Neural progenitor cell (in vitro differentiated cells): ENCODE results near the gene PGLYRP4. TPM values are rescaled to one million over a fixed set of nuclear protein-coding genes. Genes with fewer than 3 reads are reported as not detected.
"Not testable (repeated sequence)": the region's sequence is repeated elsewhere in the genome, so short reads cannot be mapped to it uniquely, and the experiment has no call there.

Source experiments
- DNase-seq: peaks from one replicate; pipeline ENCODE4 v3.0.0-alpha.2; 2016; ENCODE audit warnings: low spot score
- H2AFZ ChIP-seq: fragments of 200-600 bp; sonication (generic); replicated peaks from 2 replicates; pipeline ENCODE4 v1.6.1; 2016; ENCODE audit warnings: antibody characterized with exemption
- H3F3A ChIP-seq: fragments of 200-600 bp; sonication (generic); 2 replicates; pipeline ENCODE4 v1.6.1; 2016; ENCODE audit warnings: antibody characterized with exemption, low read depth
- H3K27ac ChIP-seq: fragments of 200-600 bp; sonication (generic); 2 replicates; pipeline ENCODE4 v1.5.1; 2016; ENCODE audit warnings: mild to moderate bottlenecking
- H3K27me3 ChIP-seq: fragments of 200-600 bp; sonication (generic); 2 replicates; pipeline ENCODE4 v1.6.1; 2016; ENCODE audit warnings: mild to moderate bottlenecking, moderate library complexity
- H3K36me3 ChIP-seq: fragments of 200-600 bp; sonication (generic); 2 replicates; pipeline ENCODE4 v1.5.1; 2016
- H3K4me1 ChIP-seq: fragments of 200-600 bp; sonication (generic); 2 replicates; pipeline ENCODE4 v1.6.1; 2016; ENCODE audit warnings: mixed run types
- H3K4me2 ChIP-seq: fragments of 200-600 bp; sonication (generic); 2 replicates; pipeline ENCODE4 v1.6.1; 2016
- H3K4me3 ChIP-seq: fragments of 200-600 bp; sonication (generic); 2 replicates; pipeline ENCODE4 v1.5.1; 2016
- H3K79me2 ChIP-seq: fragments of 200-600 bp; sonication (generic); 2 replicates; pipeline ENCODE4 v1.6.1; 2016; ENCODE audit warnings: low read depth
- H3K9ac ChIP-seq: fragments of 200-600 bp; sonication (generic); 2 replicates; pipeline ENCODE4 v1.6.1; 2016
- H3K9me3 ChIP-seq: fragments of 200-600 bp; sonication (generic); 2 replicates; pipeline ENCODE4 v1.5.1; 2016; ENCODE audit warnings: low read depth
- H4K20me1 ChIP-seq: fragments of 200-600 bp; sonication (generic); 2 replicates; pipeline ENCODE4 v1.6.1; 2016; ENCODE audit warnings: low read depth
- H3K27ac Mint-ChIP-seq: 3 replicates; pipeline ENCODE4 v1.8.0; 2021; ENCODE audit warnings: mixed read lengths
- H3K27me3 Mint-ChIP-seq: 2 replicates; pipeline ENCODE4 v1.8.0; 2022; ENCODE audit warnings: low read depth, mild to moderate bottlenecking, inconsistent platforms, moderate library complexity, mixed read lengths; ENCODE audit not compliant: insufficient read depth
- H3K36me3 Mint-ChIP-seq: 3 replicates; pipeline ENCODE4 v1.8.0; 2021; ENCODE audit warnings: mixed read lengths
- H3K4me1 Mint-ChIP-seq: 3 replicates; pipeline ENCODE4 v1.8.0; 2021; ENCODE audit warnings: mixed read lengths
- H3K4me3 Mint-ChIP-seq: 3 replicates; pipeline ENCODE4 v1.8.0; 2021; ENCODE audit warnings: mild to moderate bottlenecking, moderate library complexity, mixed read lengths
- H3K9me3 Mint-ChIP-seq: 3 replicates; pipeline ENCODE4 v1.8.0; 2020; ENCODE audit warnings: mixed read lengths
- EZH2 ChIP-seq: fragments of 200-600 bp; sonication (generic); IDR thresholded peaks from 2 replicates; pipeline ENCODE4 v1.6.1; 2017; ENCODE audit warnings: antibody characterized with exemption, mild to moderate bottlenecking, moderate library complexity
- EZH2phosphoT487 ChIP-seq: fragments of 200-600 bp; sonication (generic); IDR thresholded peaks from 2 replicates; pipeline ENCODE4 v1.6.1; 2017; ENCODE audit warnings: antibody characterized with exemption
- total RNA-seq: library from RNA; depleted of rRNA; stranded (reverse); fragments of >200 nt; gene quantifications from 2 replicates; pipeline ENCODE4 v1.2.3, GENCODE V29; 2015; ENCODE audit warnings: low replicate concordance
- TF ChIP-seq, protein P1 (sequence below): fragments of 200-600 bp; sonication (generic); IDR thresholded peaks from 2 replicates; pipeline ENCODE4 v1.5.1; 2017; ENCODE audit warnings: antibody characterized with exemption, mild to moderate bottlenecking

Gene PGLYRP4
- total RNA-seq, 1 donor from 2014 or later = not detected

DNA sequence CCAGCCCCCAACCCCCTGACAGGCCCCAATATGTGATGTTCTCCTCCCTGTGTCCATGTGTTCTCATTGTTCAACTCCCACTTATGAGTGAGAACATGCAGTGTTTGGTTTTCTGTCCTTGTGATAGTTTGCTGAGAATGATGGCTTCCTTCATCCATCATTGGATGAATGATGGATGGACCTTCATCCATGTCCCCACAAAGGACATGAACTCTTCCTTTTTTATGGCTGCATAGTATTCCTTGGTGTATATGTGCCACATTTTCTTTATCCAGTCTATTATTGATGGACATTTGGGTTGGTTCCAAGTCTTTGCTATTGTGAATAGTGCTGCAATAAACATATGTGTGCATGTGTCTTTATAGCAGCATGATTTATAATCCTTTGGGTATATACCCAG is 34.3 kb downstream of the PGLYRP4 start:
- not testable (repeated sequence) for H3K79me2 ChIP-seq, H3K27me3 ChIP-seq, H3K4me1 ChIP-seq, H3K9me3 ChIP-seq, H4K20me1 ChIP-seq, H3K27ac ChIP-seq, H3K36me3 ChIP-seq, H2AFZ ChIP-seq, DNase-seq, H3K36me3 Mint-ChIP-seq, H3F3A ChIP-seq, H3K9ac ChIP-seq, H3K4me2 ChIP-seq, H3K4me3 ChIP-seq, H3K9me3 Mint-ChIP-seq, H3K4me1 Mint-ChIP-seq, H3K27me3 Mint-ChIP-seq, H3K4me3 Mint-ChIP-seq, H3K27ac Mint-ChIP-seq

DNA sequence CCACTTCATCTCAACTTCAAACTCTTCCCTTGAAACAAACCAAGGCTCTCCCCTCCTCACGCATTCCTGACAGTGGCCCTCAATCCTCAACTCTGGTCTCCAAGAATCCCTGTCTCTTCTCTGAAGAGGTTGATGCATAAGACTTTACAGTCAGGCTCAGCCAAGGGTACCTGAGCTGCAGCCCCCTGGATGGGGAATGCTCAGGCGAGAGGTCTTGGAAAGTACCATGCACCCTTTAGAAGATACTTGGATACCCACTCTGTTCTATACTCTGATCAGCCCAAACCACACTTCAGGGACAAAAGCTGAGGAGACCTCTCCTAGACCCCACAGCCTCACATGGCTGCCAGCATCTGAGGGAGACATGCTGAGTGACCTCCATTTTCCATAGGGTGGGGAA is 35.4 kb downstream of the PGLYRP4 start:
- Histone ChIP-seq H2AFZ (no peak overlapping the region), H3K27ac (no peak overlapping the region), H3K9ac (no peak overlapping the region), H3F3A (no peaks in the 10 kb centered on the region), H3K36me3 (no peaks in the 10 kb centered on the region), H3K79me2 (no peaks in the 10 kb centered on the region), H3K9me3 (peaks cover 5% of the 10 kb centered on the region), H3K27me3 (no peaks in the 10 kb centered on the region), H3K4me1 (no peaks in the 10 kb centered on the region), H3K4me2 (no peak overlapping the region), H4K20me1 (no peaks in the 10 kb centered on the region), H3K4me3 (no peak overlapping the region)
- DNase-seq = no peak
- Mint-ChIP-seq H3K4me1 (no peaks in the 10 kb centered on the region), H3K27me3 (no peaks in the 10 kb centered on the region), H3K4me3 (no peak overlapping the region), H3K36me3 (no peaks in the 10 kb centered on the region), H3K27ac (no peak overlapping the region), H3K9me3 (peaks cover 2% of the 10 kb centered on the region)
- no peak for TF ChIP-seq EZH2phosphoT487

DNA sequence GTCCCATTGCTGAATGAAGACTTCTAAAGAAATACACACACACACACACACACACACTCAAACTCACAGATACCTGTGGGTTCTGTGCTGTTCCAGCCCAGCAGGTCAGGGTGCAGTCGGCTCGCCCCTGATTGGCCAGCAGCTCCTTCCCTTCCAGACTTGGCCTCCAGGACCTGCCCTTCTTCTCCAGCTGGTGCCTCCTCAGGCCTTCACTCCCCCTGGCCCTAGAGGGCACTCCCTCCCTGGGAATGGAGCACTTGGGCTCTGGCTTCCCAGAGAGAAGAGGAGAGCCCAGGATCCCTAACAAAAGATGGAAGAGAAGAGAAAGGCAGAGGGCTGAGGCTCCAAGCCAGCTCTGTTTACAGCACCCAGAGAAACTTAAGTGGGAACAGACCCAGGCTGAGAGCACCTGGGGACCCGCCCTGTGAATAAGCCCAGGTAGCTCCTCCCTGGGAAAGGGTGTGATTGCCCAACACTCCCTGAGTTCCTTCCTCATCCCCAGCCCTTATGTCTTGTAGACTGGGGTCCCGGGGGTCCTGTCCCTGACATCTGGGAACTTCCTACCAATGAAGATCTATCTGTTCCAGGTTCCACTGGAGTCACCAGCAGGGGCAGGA is 36.0 kb downstream of the PGLYRP4 start, which contains the start of gene PGLYRP3:
PGLYRP3 (minus strand) TSS at position 383 of the 617 bp plus-strand sequence. CDS start 2,287 bp downstream, outside the sequence.
- Histone ChIP-seq H4K20me1 (no peaks in the 10 kb centered on the region), H3K4me1 (no peaks in the 10 kb centered on the region), H2AFZ (no peak within 1 kb of the TSS), H3K9me3 (peaks cover 5% of the 10 kb centered on the region), H3K27me3 (no peaks in the 10 kb centered on the region), H3K27ac (no peak within 1 kb of the TSS), H3K9ac (no peak within 1 kb of the TSS), H3K36me3 (no peaks in the 10 kb centered on the region), H3K4me3 (no peak within 1 kb of the TSS), H3F3A (no peaks in the 10 kb centered on the region), H3K4me2 (no peak within 1 kb of the TSS), H3K79me2 (no peaks in the 10 kb centered on the region)
- Mint-ChIP-seq H3K36me3 (no peaks in the 10 kb centered on the region), H3K4me1 (no peaks in the 10 kb centered on the region), H3K27me3 (no peaks in the 10 kb centered on the region), H3K9me3 (peaks cover 2% of the 10 kb centered on the region), H3K4me3 (no peak within 1 kb of the TSS), H3K27ac (no peak within 1 kb of the TSS)
- no peak for TF ChIP-seq EZH2phosphoT487
- TF ChIP-seq EZH2 = no peak
- TF ChIP-seq, protein P1, sequence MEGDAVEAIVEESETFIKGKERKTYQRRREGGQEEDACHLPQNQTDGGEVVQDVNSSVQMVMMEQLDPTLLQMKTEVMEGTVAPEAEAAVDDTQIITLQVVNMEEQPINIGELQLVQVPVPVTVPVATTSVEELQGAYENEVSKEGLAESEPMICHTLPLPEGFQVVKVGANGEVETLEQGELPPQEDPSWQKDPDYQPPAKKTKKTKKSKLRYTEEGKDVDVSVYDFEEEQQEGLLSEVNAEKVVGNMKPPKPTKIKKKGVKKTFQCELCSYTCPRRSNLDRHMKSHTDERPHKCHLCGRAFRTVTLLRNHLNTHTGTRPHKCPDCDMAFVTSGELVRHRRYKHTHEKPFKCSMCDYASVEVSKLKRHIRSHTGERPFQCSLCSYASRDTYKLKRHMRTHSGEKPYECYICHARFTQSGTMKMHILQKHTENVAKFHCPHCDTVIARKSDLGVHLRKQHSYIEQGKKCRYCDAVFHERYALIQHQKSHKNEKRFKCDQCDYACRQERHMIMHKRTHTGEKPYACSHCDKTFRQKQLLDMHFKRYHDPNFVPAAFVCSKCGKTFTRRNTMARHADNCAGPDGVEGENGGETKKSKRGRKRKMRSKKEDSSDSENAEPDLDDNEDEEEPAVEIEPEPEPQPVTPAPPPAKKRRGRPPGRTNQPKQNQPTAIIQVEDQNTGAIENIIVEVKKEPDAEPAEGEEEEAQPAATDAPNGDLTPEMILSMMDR = no peak
- no peak for DNase-seq

DNA sequence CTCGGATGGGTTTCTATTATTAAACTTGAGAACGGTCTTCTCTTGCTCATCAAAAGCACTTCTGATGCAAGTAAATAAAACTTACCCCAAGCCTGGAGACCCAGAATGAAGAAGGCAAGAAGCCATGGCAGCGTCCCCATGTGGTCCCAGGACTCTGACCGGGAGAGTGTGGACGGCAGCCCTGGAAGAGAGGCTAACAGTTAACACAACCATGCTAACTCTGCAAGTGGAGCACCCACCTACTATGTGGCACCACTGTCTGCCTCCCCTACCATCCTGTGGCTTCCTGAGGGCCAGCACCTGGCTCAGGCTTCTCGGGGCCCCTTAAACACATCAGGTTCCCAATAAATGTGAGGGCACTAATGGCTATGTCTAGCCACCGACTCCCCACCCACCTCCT is 38.1 kb downstream of the PGLYRP4 start:
- H3K4me1 ChIP-seq = no peaks in the 10 kb centered on the region
- TF ChIP-seq, protein P1 = no peak
- TF ChIP-seq EZH2phosphoT487 (no peak), EZH2 (no peak)
- no peaks in the 10 kb centered on the region for H4K20me1 ChIP-seq
- no peak overlapping the region for H2AFZ ChIP-seq
- H3F3A ChIP-seq = no peaks in the 10 kb centered on the region
- H3K27me3 ChIP-seq = no peaks in the 10 kb centered on the region
- H3K27ac ChIP-seq = no peak overlapping the region
- peaks cover 2% of the 10 kb centered on the region for H3K9me3 Mint-ChIP-seq
- DNase-seq = no peak
- H3K4me2 ChIP-seq = no peak overlapping the region
- no peaks in the 10 kb centered on the region for H3K27me3 Mint-ChIP-seq
- no peaks in the 10 kb centered on the region for H3K79me2 ChIP-seq
- no peaks in the 10 kb centered on the region for H3K4me1 Mint-ChIP-seq
- no peaks in the 10 kb centered on the region for H3K36me3 Mint-ChIP-seq
- H3K4me3 Mint-ChIP-seq = no peak overlapping the region
- no peak overlapping the region for H3K4me3 ChIP-seq
- H3K9ac ChIP-seq = no peak overlapping the region
- peaks cover 5% of the 10 kb centered on the region for H3K9me3 ChIP-seq
- no peaks in the 10 kb centered on the region for H3K36me3 ChIP-seq
- no peak overlapping the region for H3K27ac Mint-ChIP-seq
